IPS-NIHi11 (cell line): Measurements from ENCODE around the gene TBPL1.
A peak's percentile ranks its signal among the peaks of the same experiment; 100 is the strongest.
"Not testable (repeated sequence)": the region's sequence is repeated elsewhere in the genome, so short reads cannot be mapped to it uniquely, and the experiment has no call there.

Experiments
- DNase-seq: peaks from one replicate; pipeline ENCODE4 v3.0.0; 2012; ENCODE audit warnings: mixed read lengths, low spot score

Gene TBPL1

GRCh38 chr6:133973109-133973971 is 20.3 kb downstream of the TBPL1 start:
- peak; percentile 46 for DNase-seq

DNA sequence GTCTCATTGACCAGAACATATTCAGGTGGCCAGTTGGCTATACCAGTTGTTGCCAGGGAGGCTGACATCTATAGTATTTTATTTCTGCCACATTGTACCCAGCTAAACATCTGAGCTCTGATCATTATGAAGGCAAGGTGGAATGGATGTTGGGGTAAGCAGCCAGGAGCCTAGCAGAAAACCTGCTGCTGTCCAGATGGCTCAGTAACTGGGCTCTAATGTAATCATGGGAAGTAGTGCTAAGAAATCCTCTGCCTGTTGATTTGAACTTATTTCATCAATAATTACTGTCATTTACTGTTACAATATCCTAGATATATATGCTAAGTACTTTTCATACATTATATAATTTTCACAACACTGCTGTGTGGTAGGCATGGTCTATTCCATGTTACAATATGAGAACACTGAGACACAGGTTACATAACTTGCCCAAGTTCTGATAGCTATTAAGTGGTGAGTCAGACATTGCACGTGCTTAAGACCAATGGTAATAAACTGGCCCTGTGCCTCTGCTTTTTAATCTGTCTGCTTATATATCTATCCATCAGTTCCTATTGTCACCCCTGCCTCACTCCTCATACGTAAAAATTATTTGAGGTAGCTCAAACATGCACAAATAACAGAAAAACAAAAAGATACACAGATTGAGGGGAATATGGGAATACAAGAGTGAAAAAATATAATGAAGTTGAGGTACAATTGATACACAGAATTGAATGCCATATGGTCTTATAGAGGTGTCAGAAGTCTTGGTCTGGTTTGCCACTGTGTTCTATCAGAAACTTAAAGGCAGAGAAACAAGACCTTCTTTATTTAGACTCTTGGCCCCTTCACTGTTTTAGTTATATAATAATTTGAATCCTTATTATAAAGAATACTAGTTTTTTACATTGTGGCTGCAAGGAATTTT is 25.2 kb downstream of the TBPL1 start:
- DNase-seq: no peak

DNA sequence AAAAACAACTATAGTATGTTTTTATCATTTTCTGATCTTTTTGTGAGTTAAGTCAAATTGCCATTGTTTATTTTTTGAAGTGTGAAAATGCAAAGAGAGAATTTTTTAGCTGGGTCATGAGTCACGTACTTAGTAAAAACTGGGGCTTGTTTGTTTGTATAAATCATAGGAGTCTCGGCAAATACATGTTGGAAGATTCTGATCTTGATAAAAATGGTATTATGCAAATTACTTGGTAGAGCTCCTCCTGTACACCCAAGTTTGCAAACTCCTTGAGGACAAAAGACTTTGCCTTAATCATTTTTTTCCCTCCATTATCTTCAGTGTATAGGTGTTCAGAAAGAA is 25.8 kb downstream of the TBPL1 start:
- no peak for DNase-seq

DNA sequence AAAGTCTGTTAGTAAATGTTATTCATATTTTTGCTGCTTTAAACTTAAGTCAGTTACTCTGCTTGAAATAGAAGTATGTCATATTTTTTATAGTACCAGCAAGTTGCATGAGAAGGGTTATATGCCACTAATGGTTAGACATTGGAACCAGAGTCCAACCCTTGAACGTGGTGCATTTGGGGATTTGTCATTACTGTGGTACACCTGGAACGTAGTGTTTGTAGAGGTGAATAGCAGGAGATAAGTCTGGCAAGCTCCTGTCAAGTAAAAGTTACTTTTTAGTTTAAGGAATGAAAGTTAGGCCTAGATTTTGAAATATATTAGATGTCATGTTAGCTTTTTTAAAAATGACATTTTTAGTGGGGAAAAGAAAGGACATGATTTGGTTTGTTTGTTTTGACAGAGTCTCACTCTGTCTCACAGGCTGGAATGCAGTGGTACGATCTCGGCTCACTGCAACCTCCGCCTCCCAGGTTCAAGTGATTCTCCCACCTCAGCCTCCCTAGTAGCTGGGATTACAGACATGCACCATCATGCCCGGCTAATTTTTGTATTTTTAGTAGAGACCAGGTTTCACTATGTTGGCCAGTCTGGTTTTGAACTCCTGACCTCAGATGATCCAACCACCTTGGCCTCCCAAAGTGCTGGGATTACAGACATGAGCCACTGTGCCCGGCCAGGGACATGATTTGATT is 26.4 kb downstream of the TBPL1 start:
- not testable (repeated sequence) for DNase-seq

- DNase-seq: no peak
Observed at GRCh38 chr6:133980168-133980567, 27.1 kb downstream of the TBPL1 start.

DNA sequence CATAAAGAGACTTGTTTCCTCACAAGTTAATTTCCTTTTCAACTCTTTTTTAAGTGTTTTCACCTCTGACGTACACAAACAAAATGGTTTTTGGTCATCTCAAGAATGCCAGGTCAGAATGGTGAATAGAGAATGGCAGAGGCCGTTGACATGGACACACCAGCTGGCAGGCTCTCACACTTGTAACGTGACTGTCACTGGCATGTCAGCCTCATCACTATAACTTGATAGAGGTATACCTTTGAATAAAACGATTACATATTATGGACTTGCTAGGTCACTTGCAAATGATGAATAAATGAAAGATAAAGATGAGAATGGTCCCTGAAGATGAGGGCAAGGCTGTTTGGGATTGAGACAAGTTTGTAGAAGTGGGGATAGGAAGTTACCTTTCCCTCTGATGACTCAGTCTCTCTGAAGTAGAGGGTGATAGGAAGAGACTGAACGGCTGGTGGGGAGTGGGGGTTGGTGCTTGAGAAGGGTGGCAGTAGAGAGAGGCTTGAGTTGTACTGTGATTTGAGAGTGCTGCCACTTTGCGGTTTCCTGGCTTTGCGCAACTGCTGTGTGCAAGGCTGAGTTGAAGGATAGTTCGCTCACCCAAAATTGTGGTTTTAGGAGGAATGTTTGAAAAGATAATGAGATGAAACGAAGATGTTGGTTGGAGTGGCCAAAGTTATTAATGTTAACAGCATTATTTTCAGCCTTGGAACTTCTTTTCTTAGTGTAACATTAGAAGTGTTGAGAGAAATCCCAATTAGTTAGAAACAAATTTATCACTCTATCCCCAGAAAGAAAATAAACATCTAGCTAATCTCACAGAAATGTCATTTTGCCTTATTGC is 30.3 kb downstream of the TBPL1 start:
- DNase-seq: peak; percentile 24

DNA sequence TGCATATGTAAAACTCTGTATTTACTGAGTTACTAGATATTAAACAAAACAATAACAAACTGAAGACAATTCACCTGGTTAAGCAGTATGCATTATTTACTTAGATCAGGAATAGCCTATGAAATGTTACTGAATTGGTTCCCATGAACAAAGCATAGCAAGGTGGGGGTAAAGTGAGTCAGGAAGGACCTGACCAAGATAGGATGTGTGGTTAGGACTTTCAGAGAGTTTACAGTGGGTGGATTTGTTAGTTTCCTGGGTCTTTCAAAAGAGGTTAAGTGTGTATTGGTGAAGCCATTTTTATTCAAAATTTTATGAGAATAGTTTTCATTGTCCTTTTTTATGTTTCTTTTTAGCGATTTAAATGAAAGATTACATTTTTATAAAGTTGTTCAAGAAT is 32.9 kb downstream of the TBPL1 start:
- DNase-seq: no peak

DNA sequence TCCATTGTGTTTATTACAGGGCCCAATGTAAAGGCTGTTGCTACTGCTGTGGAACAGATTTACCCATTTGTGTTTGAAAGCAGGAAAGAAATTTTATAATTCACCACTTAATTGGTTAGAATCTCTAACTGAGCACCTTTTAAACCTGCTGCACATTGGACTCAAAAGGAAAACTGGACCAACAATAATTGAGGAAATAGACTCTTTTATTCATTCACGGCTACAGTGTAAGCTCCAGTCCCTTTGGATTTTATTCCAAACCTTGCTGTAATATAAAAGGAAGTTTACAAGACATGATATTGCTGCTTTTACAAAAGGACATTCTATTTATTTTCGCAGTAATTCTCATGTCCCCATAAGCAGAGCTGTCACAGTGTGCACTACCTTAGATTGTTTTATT is 33.9 kb downstream of the TBPL1 start:
- DNase-seq: no peak

DNA sequence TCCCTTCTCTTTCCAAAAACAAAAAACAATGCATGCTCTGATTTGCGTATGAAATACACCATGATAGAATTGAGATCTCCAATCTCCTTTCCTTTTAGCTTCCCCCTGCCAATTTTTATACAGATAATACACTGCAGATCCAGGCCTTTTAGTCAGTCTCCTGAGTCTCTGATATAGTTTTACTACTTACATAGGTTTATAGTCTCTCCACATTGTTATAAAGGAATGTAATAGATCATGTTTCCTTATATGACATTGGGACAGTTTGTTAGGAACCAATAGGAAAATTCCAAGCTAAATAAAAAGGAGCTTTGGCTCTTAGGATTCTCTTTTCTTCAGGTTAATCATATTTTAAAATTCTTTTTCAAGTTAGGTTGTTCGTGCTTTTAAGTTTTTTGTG is 36.5 kb downstream of the TBPL1 start:
- no peak for DNase-seq

- no peak for DNase-seq
Observed at GRCh38 chr6:133990321-133990720, 37.3 kb downstream of the TBPL1 start.

- no peak for DNase-seq
Observed at GRCh38 chr6:133991096-133991593, 38.1 kb downstream of the TBPL1 start.

DNA sequence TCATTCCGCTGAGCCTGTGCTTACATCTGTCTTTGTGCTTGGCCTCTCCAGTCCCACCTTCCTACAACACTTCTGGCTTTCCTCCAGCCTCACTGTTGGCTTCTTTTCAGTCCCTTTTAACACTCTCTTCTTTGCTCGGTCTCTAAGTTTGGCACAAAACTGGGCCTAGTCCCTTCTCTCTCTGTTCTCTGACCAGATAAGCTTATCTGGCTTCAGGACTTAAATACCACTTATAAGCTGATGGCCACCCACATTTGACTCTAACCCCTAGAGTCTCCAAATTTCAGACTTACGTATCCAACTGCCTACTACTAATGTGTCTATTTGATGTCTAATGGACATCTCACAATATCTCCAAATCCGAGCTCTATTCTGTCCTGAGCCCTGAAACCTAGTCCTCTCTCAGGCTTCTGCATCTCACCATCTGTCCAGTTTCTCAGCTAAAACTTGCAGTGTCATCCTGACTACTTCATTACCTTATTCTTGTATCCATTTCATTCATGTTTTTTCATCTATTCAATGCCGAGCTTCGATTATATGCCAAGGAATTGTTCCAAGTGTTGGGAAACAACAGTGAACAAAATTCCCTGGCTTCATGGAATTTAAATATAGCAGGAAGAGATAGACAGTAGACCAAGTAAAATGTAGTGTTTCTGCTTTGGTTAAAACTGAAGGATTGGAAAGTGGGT is 40.1 kb downstream of the TBPL1 start:
- no peak for DNase-seq

GRCh38 chr6:133995296-133995695 is 42.3 kb downstream of the TBPL1 start:
- DNase-seq: no peak

DNA sequence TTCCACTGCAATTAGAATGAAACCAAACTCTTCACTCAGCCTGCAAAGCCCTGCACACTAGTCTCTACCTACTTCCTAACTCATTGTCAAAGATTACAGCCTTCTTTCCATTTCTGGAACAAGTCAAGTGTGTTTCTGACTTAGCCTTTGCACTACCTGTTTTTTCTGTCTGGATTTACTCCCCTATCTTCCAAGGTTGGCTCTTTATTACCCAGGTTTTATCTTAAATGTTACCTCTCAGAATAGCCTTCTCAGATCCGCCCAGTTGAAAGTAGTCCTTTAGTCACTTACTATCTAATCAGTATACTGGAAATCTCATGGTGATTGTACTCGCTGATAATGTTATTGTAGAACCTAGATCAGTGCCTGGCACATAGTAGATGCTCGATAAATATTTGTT is 42.7 kb downstream of the TBPL1 start:
- DNase-seq: no peak

- DNase-seq: no peak
Observed at GRCh38 chr6:133997267-133997666, 44.2 kb downstream of the TBPL1 start.

DNA sequence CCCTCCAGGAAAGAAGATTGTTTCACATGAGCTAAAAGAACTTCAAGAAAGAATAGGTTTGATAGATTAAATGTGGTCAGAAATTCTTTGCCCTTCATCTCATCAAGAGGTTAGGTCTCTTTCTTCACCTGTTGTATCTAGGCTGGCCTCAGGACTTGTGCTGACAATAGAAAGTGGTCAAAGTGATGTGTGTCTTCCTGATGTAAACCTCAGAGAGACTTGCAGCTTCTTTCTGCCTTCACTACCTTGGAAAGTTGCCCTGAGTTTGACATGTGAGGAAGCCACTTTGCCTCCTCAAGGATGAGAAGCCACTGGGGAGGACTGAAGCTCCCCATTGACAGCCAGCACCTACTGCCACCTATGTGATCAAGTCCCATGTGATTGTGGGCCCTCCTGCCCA is 46.3 kb downstream of the TBPL1 start:
- DNase-seq: no peak

- DNase-seq: no peak
Observed at GRCh38 chr6:134000443-134000842, 47.4 kb downstream of the TBPL1 start.

DNA sequence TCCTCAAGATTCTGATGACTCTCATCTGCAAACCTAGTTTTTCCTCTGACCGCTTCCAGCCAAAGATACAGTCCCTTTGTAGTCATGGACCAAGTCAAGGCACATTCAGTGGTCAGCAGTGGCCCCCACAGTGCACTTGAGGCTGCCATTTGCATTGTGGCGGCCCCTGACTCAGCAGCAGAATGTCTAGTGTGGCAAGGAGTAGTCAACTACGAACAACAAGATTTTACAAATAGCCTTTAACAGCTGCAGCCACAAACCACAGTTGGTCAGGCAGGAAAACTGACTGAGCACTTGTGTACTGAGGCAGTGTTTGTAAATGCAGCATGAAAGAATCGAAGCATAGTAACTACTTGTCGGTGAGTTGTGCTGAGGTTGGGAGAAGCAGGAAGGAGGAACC is 49.8 kb downstream of the TBPL1 start:
- no peak for DNase-seq

- no peak for DNase-seq
Observed at GRCh38 chr6:134003542-134003951, 50.5 kb downstream of the TBPL1 start.

DNA sequence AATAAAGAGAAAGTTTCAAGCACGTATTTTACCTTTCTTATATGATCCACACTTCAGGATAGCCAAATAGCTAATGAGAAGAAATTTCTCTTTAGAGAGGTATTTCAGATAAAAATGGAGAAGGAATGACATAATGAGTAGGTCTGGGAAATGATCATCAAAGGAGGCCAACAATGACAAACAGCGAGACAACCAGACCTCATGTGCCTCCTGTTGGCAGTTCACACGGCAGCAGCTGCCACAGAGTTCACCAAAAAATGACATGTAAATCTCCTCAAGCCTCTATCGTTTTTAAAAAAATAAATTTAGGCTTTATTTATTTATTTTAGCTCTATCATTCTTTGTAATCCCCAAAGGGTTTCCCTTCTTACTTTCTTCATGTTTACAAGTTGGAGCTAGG is 51.7 kb downstream of the TBPL1 start:
- no peak for DNase-seq

- DNase-seq: no peak
Observed at GRCh38 chr6:134005800-134006199, 52.8 kb downstream of the TBPL1 start.
